NCI-H510A (cell line): ENCODE data around the gene KLHL18.
"Not testable (repeated sequence)": the region's sequence is repeated elsewhere in the genome, so short reads cannot be mapped to it uniquely, and the experiment has no call there.

Experiments
- DNase-seq: peaks from one replicate; lab custom pipeline; 2025; lab: John Stamatoyannopoulos, UW

KLHL18 gene

GRCh38 chr3:47274652-47275051, 8.1 kb upstream of the KLHL18 start:
- DNase-seq: no peak

- no peak for DNase-seq
These were observed 6.2 kb upstream of the KLHL18 start for GRCh38 chr3:47276558-47276957.

- DNase-seq: no peak
These were observed 2.2 kb upstream of the KLHL18 start for GRCh38 chr3:47280519-47280918.

GRCh38 chr3:47283193-47283537, 421 bp downstream of the KLHL18 start:
- DNase-seq: no peak

GRCh38 chr3:47283591-47284364, 1.0 kb downstream of the KLHL18 start:
- no peak for DNase-seq

GRCh38 chr3:47288966-47289910, 6.5 kb downstream of the KLHL18 start:
- no peak for DNase-seq

GRCh38 chr3:47291158-47291753, 8.5 kb downstream of the KLHL18 start:
- DNase-seq: no peak

GRCh38 chr3:47291754-47292420, 9.1 kb downstream of the KLHL18 start:
- not testable (repeated sequence) for DNase-seq

GRCh38 chr3:47293822-47294221, 11.1 kb downstream of the KLHL18 start:
- DNase-seq: no peak

- no peak for DNase-seq
These were observed 11.6 kb downstream of the KLHL18 start for GRCh38 chr3:47294392-47294791.

GRCh38 chr3:47295322-47295721, 12.6 kb downstream of the KLHL18 start:
- no peak for DNase-seq

- no peak for DNase-seq
These were observed 13.2 kb downstream of the KLHL18 start for GRCh38 chr3:47295976-47296375.

- no peak for DNase-seq
These were observed 14.0 kb downstream of the KLHL18 start for GRCh38 chr3:47296562-47297302.

- no peak for DNase-seq
These were observed 15.7 kb downstream of the KLHL18 start for GRCh38 chr3:47298439-47298838.

- no peak for DNase-seq
These were observed 16.9 kb downstream of the KLHL18 start for GRCh38 chr3:47299381-47300318.

GRCh38 chr3:47301456-47301855, 18.7 kb downstream of the KLHL18 start:
- no peak for DNase-seq

GRCh38 chr3:47306022-47306421, 23.3 kb downstream of the KLHL18 start:
- no peak for DNase-seq

- not testable (repeated sequence) for DNase-seq
These were observed 26.5 kb downstream of the KLHL18 start for GRCh38 chr3:47309231-47309630.

- DNase-seq: no peak
These were observed 27.6 kb downstream of the KLHL18 start for GRCh38 chr3:47310391-47310790.

GRCh38 chr3:47313341-47314055, 30.8 kb downstream of the KLHL18 start:
- no peak for DNase-seq
